ENCODE data around the gene MLH3.

MLH3 gene

GRCh38 chr14:74988993-74989392 lies 62.3 kb downstream of the MLH3 start:
- POLR2A ChIA-PET = no interaction called here

GRCh38 chr14:74988131-74988530 lies 63.1 kb downstream of the MLH3 start:
- TF ChIP-seq, protein P1, sequence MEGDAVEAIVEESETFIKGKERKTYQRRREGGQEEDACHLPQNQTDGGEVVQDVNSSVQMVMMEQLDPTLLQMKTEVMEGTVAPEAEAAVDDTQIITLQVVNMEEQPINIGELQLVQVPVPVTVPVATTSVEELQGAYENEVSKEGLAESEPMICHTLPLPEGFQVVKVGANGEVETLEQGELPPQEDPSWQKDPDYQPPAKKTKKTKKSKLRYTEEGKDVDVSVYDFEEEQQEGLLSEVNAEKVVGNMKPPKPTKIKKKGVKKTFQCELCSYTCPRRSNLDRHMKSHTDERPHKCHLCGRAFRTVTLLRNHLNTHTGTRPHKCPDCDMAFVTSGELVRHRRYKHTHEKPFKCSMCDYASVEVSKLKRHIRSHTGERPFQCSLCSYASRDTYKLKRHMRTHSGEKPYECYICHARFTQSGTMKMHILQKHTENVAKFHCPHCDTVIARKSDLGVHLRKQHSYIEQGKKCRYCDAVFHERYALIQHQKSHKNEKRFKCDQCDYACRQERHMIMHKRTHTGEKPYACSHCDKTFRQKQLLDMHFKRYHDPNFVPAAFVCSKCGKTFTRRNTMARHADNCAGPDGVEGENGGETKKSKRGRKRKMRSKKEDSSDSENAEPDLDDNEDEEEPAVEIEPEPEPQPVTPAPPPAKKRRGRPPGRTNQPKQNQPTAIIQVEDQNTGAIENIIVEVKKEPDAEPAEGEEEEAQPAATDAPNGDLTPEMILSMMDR (IDR thresholded peaks at IDR 0.05; ENCODE audit: control extremely low read depth, extremely low read depth, low read depth, missing control alignments) = no peak
- ChIA-PET CTCF (interaction anchor here (1.1 to 1.9 kb wide), 2 partner anchors 21 to 23 kb away, joined by 3 to 6 read pairs; no protein-coding TSS in a partner anchor), POLR2A (no interaction called here)
- DNase-seq (ENCODE audit: extremely low spot score) = no peak

More at GRCh38 chr14:74988993-74989392, 62.3 kb downstream of the MLH3 start:
- CTCF ChIA-PET = interaction anchor here (1.1 to 2.2 kb wide), 2 partner anchors 15 to 22 kb away, joined by 3 to 5 read pairs; no protein-coding TSS in a partner anchor
- DNase-seq (ENCODE audit: extremely low spot score) = no peak
- TF ChIP-seq, protein P1 (IDR thresholded peaks at IDR 0.05; ENCODE audit: control extremely low read depth, extremely low read depth, low read depth, missing control alignments) = no peak

DNA sequence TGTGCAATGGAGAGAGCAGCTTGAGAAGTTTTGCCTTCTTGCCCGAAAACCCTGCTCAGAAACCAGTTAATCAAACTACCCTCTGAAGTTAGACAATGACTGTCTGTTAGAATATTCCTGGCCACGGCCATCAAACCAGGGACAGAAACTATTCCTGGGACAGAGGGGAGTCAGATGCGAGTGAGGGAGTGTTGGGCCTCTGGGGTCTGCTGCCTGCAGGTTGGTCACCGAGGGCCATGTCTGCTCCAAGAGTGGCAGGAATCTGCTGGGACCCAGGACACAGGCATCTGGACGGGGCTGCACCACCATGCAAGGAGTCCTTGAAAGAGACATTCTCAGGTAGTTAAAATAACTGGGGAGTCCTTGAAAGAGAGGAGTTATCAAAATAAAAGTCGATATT lies 65.5 kb downstream of the MLH3 start:
- ChIA-PET CTCF (no interaction called here), POLR2A (no interaction called here)
- TF ChIP-seq, protein P1 (IDR thresholded peaks at IDR 0.05; ENCODE audit: control extremely low read depth, extremely low read depth, low read depth, missing control alignments) = no peak
- DNase-seq (ENCODE audit: extremely low spot score) = no peak

DNA sequence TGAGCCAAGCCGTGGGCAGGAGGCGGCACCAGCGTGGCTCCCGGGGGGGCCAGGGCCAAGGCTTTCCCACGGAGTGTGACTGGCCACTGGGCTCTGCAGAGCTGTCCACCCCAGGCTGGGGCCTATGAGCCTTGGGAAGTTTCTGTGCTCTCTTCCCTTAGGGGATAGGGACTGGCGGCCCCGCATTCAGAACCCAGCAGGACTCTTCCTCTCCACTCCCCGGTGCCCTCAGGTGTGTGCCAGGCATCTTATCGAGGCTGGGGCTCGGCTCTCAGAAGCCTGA lies 66.3 kb downstream of the MLH3 start:
- POLR2A ChIA-PET = interaction anchor here (0.5 kb wide), 1 partner anchor 300 kb away, joined by 4 read pairs; no protein-coding TSS in a partner anchor
- CTCF ChIA-PET = interaction anchor here (1.1 kb wide), 1 partner anchor 9 kb away, joined by 3 read pairs; no protein-coding TSS in a partner anchor
- DNase-seq (ENCODE audit: extremely low spot score) = no peak
- TF ChIP-seq, protein P1 (IDR thresholded peaks at IDR 0.05; ENCODE audit: control extremely low read depth, extremely low read depth, low read depth, missing control alignments) = no peak

GRCh38 chr14:74984236-74985027 lies 66.8 kb downstream of the MLH3 start:
- ChIA-PET POLR2A (no interaction called here), CTCF (interaction anchor here (1.1 to 1.4 kb wide), 2 partner anchors 9 to 13 kb away, joined by 3 to 4 read pairs; no protein-coding TSS in a partner anchor)
- DNase-seq (ENCODE audit: extremely low spot score) = no peak
- TF ChIP-seq, protein P1 (IDR thresholded peaks at IDR 0.05; ENCODE audit: control extremely low read depth, extremely low read depth, low read depth, missing control alignments) = no peak

GRCh38 chr14:74983343-74983742 lies 67.9 kb downstream of the MLH3 start:
- no peak for DNase-seq (ENCODE audit: extremely low spot score)
- ChIA-PET POLR2A (interaction anchor here (0.7 kb wide), 1 partner anchor 42 kb away, joined by 3 read pairs; no protein-coding TSS in a partner anchor), CTCF (interaction anchor here (1.4 kb wide), 1 partner anchor 12 kb away, joined by 4 read pairs; no protein-coding TSS in a partner anchor)
- TF ChIP-seq, protein P1 (IDR thresholded peaks at IDR 0.05; ENCODE audit: control extremely low read depth, extremely low read depth, low read depth, missing control alignments) = no peak
